Measurements from ENCODE around the gene INSC.

INSC gene

DNA sequence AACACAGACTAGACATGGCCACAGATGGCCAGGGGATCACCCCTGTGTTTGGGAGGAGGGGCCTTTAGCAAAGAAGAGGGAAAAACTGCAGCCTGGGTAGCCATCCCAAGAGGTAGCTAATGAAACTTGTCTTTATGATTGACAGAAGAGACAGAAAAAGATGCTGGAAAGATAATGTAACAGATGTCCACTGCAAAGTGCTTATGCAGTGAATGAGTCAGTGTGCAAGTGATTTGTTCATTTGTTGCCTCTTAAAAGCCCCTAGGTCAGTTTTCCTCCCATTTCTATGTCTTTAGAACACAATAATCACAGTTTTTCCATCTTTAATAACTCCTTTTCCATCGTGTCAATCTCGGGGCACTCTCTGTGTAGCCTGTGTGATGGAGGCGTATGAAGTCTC lies 57.2 kb downstream of the INSC start:
- TF ChIP-seq CTCF (IDR thresholded peaks at IDR 0.05; ENCODE audit: low read depth, low read length), result no peak
- no peak for DNase-seq (ENCODE audit: extremely low read depth, low read depth)

GRCh38 chr11:15175831-15176230 lies 61.1 kb downstream of the INSC start:
- TF ChIP-seq CTCF (IDR thresholded peaks at IDR 0.05; ENCODE audit: low read depth, low read length), result no peak
- DNase-seq (ENCODE audit: extremely low read depth, low read depth), result no peak

GRCh38 chr11:15176646-15177163 lies 62.0 kb downstream of the INSC start:
- DNase-seq (ENCODE audit: extremely low read depth, low read depth), result no peak
- TF ChIP-seq CTCF (IDR thresholded peaks at IDR 0.05; ENCODE audit: low read depth, low read length), result no peak

DNA sequence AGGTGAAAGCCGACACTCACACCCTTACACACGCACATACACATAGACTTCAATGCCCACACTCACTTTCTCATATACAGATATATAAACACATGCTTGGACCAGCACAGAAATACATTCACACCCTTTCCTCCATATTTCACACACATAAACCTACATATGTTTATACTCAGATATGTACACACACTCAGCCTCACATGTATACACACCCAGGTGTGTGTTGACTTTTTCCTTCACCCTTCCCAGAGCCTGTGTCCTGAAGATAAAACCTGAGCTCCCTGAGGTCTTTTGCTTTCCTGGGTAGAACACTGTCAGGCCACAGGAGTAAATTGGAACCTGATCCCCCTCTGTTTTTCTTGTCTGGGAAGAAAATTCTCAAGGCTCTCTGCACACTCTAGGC lies 62.8 kb downstream of the INSC start:
- no peak for TF ChIP-seq CTCF (IDR thresholded peaks at IDR 0.05; ENCODE audit: low read depth, low read length)
- no peak for DNase-seq (ENCODE audit: extremely low read depth, low read depth)

DNA sequence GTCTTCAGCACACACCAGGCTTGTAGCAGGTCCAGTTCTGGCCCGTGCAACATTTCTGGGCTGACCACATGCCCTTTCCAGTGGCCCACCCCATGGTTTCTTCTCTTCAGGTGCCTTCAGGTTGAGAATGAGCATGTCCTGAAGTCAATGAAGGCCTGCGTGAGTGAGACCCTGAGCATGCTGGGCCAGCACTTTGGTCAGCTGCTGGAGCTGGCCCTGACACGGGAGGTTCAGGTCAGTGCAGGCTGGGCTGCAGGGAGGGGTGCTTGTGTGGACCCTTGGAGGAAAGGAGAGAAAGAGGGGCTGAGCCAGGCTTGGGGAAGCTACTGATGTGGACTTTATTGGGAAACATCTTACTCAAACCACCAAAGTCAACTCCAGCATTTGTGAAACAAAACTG lies 63.5 kb downstream of the INSC start:
- TF ChIP-seq CTCF (IDR thresholded peaks at IDR 0.05; ENCODE audit: low read depth, low read length), result no peak

GRCh38 chr11:15179167-15179566 lies 64.4 kb downstream of the INSC start:
- TF ChIP-seq CTCF (IDR thresholded peaks at IDR 0.05; ENCODE audit: low read depth, low read length), result no peak
- peak; percentile 64 for DNase-seq (ENCODE audit: extremely low read depth, low read depth)

More for the DNA sequence above, 63.5 kb downstream of the INSC start:
- DNase-seq (ENCODE audit: extremely low read depth, low read depth), result no peak

DNA sequence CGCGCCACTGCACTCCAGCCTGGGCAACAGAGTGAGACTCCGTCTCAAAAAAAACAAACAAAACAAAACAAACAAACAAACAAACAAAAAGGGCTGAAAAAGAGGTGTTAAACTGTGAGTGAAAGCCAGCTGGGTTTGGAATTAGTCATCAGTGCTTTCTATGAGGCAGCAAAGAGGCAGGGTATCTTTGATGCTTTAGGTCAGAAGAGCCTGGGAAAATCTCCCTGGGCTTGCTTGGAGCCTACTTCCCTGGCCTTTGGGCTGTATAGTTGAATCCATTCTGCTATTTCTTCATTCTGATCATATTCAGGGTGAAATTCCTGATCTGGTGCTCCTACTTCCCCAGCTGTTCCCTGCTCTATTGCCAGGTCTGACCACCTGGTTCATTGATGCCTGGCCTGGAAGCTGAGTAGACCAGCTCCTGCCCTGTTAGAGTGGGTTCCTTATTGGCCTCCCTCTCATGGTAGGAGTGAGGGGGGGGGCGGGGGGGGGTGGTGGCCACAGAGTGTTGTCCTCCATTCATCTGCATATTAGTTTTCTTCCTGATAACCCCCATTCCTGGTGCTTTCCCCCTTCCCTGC lies 65.6 kb downstream of the INSC start:
- no peak for DNase-seq (ENCODE audit: extremely low read depth, low read depth)
- TF ChIP-seq CTCF (IDR thresholded peaks at IDR 0.05; ENCODE audit: low read depth, low read length), result no peak
